ENCODE results near the gene DDX1.

DDX1 gene

GRCh38 chr2:15678346-15678745, 86.7 kb downstream of the DDX1 start:
- no peaks in the 10 kb centered on the region for H3K36me3 ChIP-seq (ENCODE audit: control insufficient read depth in 2 of 2, insufficient read depth in 1 of 2, low read length in 2 of 2)
- H3K4me1 ChIP-seq (ENCODE audit: control insufficient read depth, insufficient read depth, low read length) = peaks cover 2% of the 10 kb centered on the region; the same call in 1 of the 2 replicates
- ChIA-PET CTCF (no interaction called here), POLR2A (no interaction called here)
- H3K27ac ChIP-seq (ENCODE audit: extremely low read depth, low read depth, low read length) = no peak overlapping the region
- no peak for TF ChIP-seq SCRT1 (tag by site-specific recombination; IDR thresholded peaks at IDR 0.05; ENCODE audit: borderline replicate concordance)
- no peak for TF ChIP-seq ZNF830 (tag by site-specific recombination; IDR thresholded peaks at IDR 0.05; ENCODE audit: low read depth)
- TF ChIP-seq PATZ1 (tag by site-specific recombination; IDR thresholded peaks at IDR 0.05) = no peak
- no peak for TF ChIP-seq ZFP69B (tag by site-specific recombination; IDR thresholded peaks at IDR 0.05)
- TF ChIP-seq ZNF473 (tag by site-specific recombination; IDR thresholded peaks at IDR 0.05) = no peak
- no peak for TF ChIP-seq KLF16 (tag by site-specific recombination; IDR thresholded peaks at IDR 0.05)
- TF ChIP-seq ZNF324 (tag by site-specific recombination; IDR thresholded peaks at IDR 0.05) = no peak
- TF ChIP-seq ZNF600 (tag by site-specific recombination; IDR thresholded peaks at IDR 0.05) = no peak
- no peak for TF ChIP-seq IKZF3 (tag by site-specific recombination; IDR thresholded peaks at IDR 0.05)
- no peak for TF ChIP-seq ZNF223 (tag by site-specific recombination; IDR thresholded peaks at IDR 0.05)
- TF ChIP-seq ZNF629 (tag by site-specific recombination; IDR thresholded peaks at IDR 0.05) = no peak
- TF ChIP-seq ZNF677 (tag by site-specific recombination; IDR thresholded peaks at IDR 0.05) = no peak
- no peak for TF ChIP-seq FEZF1 (tag by site-specific recombination; IDR thresholded peaks at IDR 0.05)
- TF ChIP-seq ZNF585B (tag by site-specific recombination; IDR thresholded peaks at IDR 0.05) = no peak
- no peak for TF ChIP-seq BCL11B (tag by site-specific recombination; IDR thresholded peaks at IDR 0.05; ENCODE audit: low read depth)
- no peak overlapping the region for H3K4me3 ChIP-seq (ENCODE audit: low read depth, low read length)
- no peaks in the 10 kb centered on the region for H3K9me3 ChIP-seq (ENCODE audit: control insufficient read depth, insufficient read depth, low read depth, low read length)

GRCh38 chr2:15678909-15679308, 87.2 kb downstream of the DDX1 start:
- no peak overlapping the region for H3K27ac ChIP-seq (ENCODE audit: extremely low read depth, low read depth, low read length)
- CTCF ChIA-PET = no interaction called here
- no peaks in the 10 kb centered on the region for H3K36me3 ChIP-seq (ENCODE audit: control insufficient read depth in 2 of 2, insufficient read depth in 1 of 2, low read length in 2 of 2)
- POLR2A ChIA-PET = no interaction called here
- no peak overlapping the region for H3K4me3 ChIP-seq (ENCODE audit: low read depth, low read length)
- no peaks in the 10 kb centered on the region for H3K9me3 ChIP-seq (ENCODE audit: control insufficient read depth, insufficient read depth, low read depth, low read length)
- H3K4me1 ChIP-seq (ENCODE audit: control insufficient read depth, insufficient read depth, low read length) = peaks cover 2% of the 10 kb centered on the region; the same call in 1 of the 2 replicates
- no peak for TF ChIP-seq REST (tag by site-specific recombination; IDR thresholded peaks at IDR 0.05)
- TF ChIP-seq GFI1B (tag by site-specific recombination; IDR thresholded peaks at IDR 0.05) = no peak
- TF ChIP-seq ZFP69B (tag by site-specific recombination; IDR thresholded peaks at IDR 0.05) = no peak
- no peak for TF ChIP-seq MYNN (tag by site-specific recombination; IDR thresholded peaks at IDR 0.05; ENCODE audit: borderline replicate concordance)
- no peak for TF ChIP-seq OSR2 (tag by site-specific recombination; IDR thresholded peaks at IDR 0.05)
- no peak for TF ChIP-seq ZBTB26 (tag by site-specific recombination; optimal IDR thresholded peaks at IDR 0.05)
- TF ChIP-seq ZFP41 (tag by site-specific recombination; IDR thresholded peaks at IDR 0.05; ENCODE audit: borderline replicate concordance) = no peak
- no peak for TF ChIP-seq GLIS2 (tag by site-specific recombination; IDR thresholded peaks at IDR 0.05)
- no peak for TF ChIP-seq ZNF311 (tag by site-specific recombination; IDR thresholded peaks at IDR 0.05; ENCODE audit: borderline replicate concordance)
- TF ChIP-seq ZNF23 (tag by site-specific recombination; IDR thresholded peaks at IDR 0.05; ENCODE audit: borderline replicate concordance) = no peak
- TF ChIP-seq ZNF274 (IDR thresholded peaks at IDR 0.05; ENCODE audit: low read length) = no peak
- no peak for TF ChIP-seq ZNF274 (tag by site-specific recombination; IDR thresholded peaks at IDR 0.05; ENCODE audit: borderline replicate concordance)
- no peak for TF ChIP-seq TRIM28 (IDR thresholded peaks at IDR 0.05; ENCODE audit: borderline replicate concordance, low read length)
- no peak for TF ChIP-seq ZNF585B (tag by site-specific recombination; IDR thresholded peaks at IDR 0.05)
- no peak for TF ChIP-seq ZNF510 (tag by site-specific recombination; IDR thresholded peaks at IDR 0.05; ENCODE audit: insufficient replicate concordance)
- TF ChIP-seq ZNF248 (tag by site-specific recombination; IDR thresholded peaks at IDR 0.05) = no peak
- TF ChIP-seq ZNF202 (tag by site-specific recombination; IDR thresholded peaks at IDR 0.05; ENCODE audit: borderline replicate concordance) = no peak
- no peak for TF ChIP-seq EGR2 (tag by site-specific recombination; IDR thresholded peaks at IDR 0.05; ENCODE audit: low read depth)
- TF ChIP-seq KLF7 (tag by site-specific recombination; IDR thresholded peaks at IDR 0.05; ENCODE audit: borderline replicate concordance) = no peak
